HG03097 (cell line): ENCODE data around the gene EVA1B.

Experiments used
- ATAC-seq: cut with Tn5 transposase; IDR thresholded peaks from one replicate; pipeline ENCODE4 v1.9.1; 2021; ENCODE audit not compliant: unreplicated experiment, low FRiP score

EVA1B gene

GRCh38 chr1:36285443-36286101, 37.9 kb downstream of the EVA1B start:
- ATAC-seq = no peak

GRCh38 chr1:36284517-36284916, 38.9 kb downstream of the EVA1B start:
- no peak for ATAC-seq

GRCh38 chr1:36284061-36284460, 39.4 kb downstream of the EVA1B start:
- ATAC-seq = no peak

- no peak for ATAC-seq
Observed at GRCh38 chr1:36279789-36280296, 43.6 kb downstream of the EVA1B start.

GRCh38 chr1:36279110-36279788, 44.2 kb downstream of the EVA1B start:
- ATAC-seq = no peak

- no peak for ATAC-seq
Observed at GRCh38 chr1:36276688-36277087, 46.8 kb downstream of the EVA1B start.

GRCh38 chr1:36274201-36274600, 49.2 kb downstream of the EVA1B start:
- no peak for ATAC-seq

- no peak for ATAC-seq
Observed at GRCh38 chr1:36273024-36273423, 50.4 kb downstream of the EVA1B start.
